Liver (tissue), 9 donors: Measurements from ENCODE around the gene PCDHA8. TPM values are rescaled to one million over a fixed set of nuclear protein-coding genes. Genes with fewer than 3 reads are reported as not detected.
"Not testable (repeated sequence)": the region's sequence is repeated elsewhere in the genome, so short reads cannot be mapped to it uniquely, and the experiment has no call there.

ENCODE experiments used
- DNase-seq: peaks from one replicate; pipeline ENCODE4 v3.0.0-alpha.2; 2017; ENCODE audit warnings: low spot score
- H3K27ac ChIP-seq, 2 donors: one replicate each; pipeline ENCODE4 v1.7.0; 2013; ENCODE audit warnings: inconsistent platforms in 2 of 2, low read length in 2 of 2, control low read depth in 1 of 2, low read depth in 1 of 2, mild to moderate bottlenecking in 1 of 2
- H3K27me3 ChIP-seq, 4 donors: one replicate each; pipeline versions ENCODE4 v1.6.1 to v1.7.0; 2013; ENCODE audit warnings: low read length in 3 of 4, inconsistent platforms in 1 of 4, mild to moderate bottlenecking in 1 of 4, moderate library complexity in 1 of 4; ENCODE audit not compliant: control insufficient read depth in 4 of 4, insufficient read depth in 4 of 4
- H3K36me3 ChIP-seq, 4 donors: one replicate each; pipeline versions ENCODE4 v1.6.1 to v1.7.0; 2013; ENCODE audit warnings: low read length in 3 of 4, mild to moderate bottlenecking in 3 of 4, low read depth in 1 of 4, moderate library complexity in 1 of 4; ENCODE audit not compliant: control insufficient read depth in 4 of 4, insufficient read depth in 3 of 4
- H3K4me1 ChIP-seq, 4 donors: one replicate each; pipeline versions ENCODE4 v1.6.1 to v1.7.0; 2013; ENCODE audit warnings: low read length in 3 of 4, mild to moderate bottlenecking in 3 of 4, moderate library complexity in 1 of 4; ENCODE audit not compliant: control insufficient read depth in 4 of 4, insufficient read depth in 4 of 4
- H3K4me3 ChIP-seq, 3 donors: one replicate each; pipeline versions ENCODE4 v1.6.1 to v1.7.0; 2013; ENCODE audit warnings: low read length in 3 of 3, control low read depth in 1 of 3, low read depth in 1 of 3, mild to moderate bottlenecking in 1 of 3
- H3K9ac ChIP-seq, 2 donors: one replicate each; pipeline ENCODE4 v1.7.0; 2013; ENCODE audit warnings: low read length in 2 of 2, mild to moderate bottlenecking in 2 of 2, moderate library complexity in 2 of 2, control low read depth in 1 of 2, low read depth in 1 of 2
- H3K9me3 ChIP-seq, 4 donors: one replicate each; pipeline versions ENCODE4 v1.6.1 to v1.7.0; 2013; ENCODE audit warnings: low read length in 3 of 4; ENCODE audit not compliant: control insufficient read depth in 4 of 4
- EGR1 ChIP-seq, 2 donors: IDR thresholded peaks; 2 replicates each; pipeline ENCODE4 v1.6.1; 2016 to 2018; ENCODE audit warnings: antibody characterized with exemption in 2 of 2, low read depth in 2 of 2
- FOXA1 ChIP-seq: IDR thresholded peaks from 2 replicates; pipeline ENCODE4 v1.6.1; 2016; ENCODE audit warnings: antibody characterized with exemption
- FOXA2 ChIP-seq: IDR thresholded peaks from 2 replicates; pipeline ENCODE4 v1.6.1; 2016; ENCODE audit warnings: antibody characterized with exemption
- GABPA ChIP-seq, 2 donors: IDR thresholded peaks in 1 of 2; conservative IDR thresholded peaks in 1 of 2; 2 replicates each; pipeline ENCODE4 v1.6.1; 2016; ENCODE audit warnings: antibody characterized with exemption in 2 of 2, mild to moderate bottlenecking in 1 of 2, moderate library complexity in 1 of 2
- HNF4A ChIP-seq, 2 donors: conservative IDR thresholded peaks; 2 replicates each; pipeline ENCODE4 v1.6.1; 2016; ENCODE audit warnings: antibody characterized with exemption in 2 of 2, mild to moderate bottlenecking in 2 of 2
- JUND ChIP-seq, 2 donors: IDR thresholded peaks; 2 replicates each; pipeline ENCODE4 v1.6.1; 2016; ENCODE audit warnings: antibody characterized with exemption in 2 of 2
- NR2F2 ChIP-seq: IDR thresholded peaks from 2 replicates; pipeline ENCODE4 v1.6.1; 2016; ENCODE audit warnings: antibody characterized with exemption
- RAD21 ChIP-seq, 2 donors: IDR thresholded peaks; 2 replicates each; pipeline ENCODE4 v1.6.1; 2016; ENCODE audit warnings: antibody characterized with exemption in 2 of 2, mild to moderate bottlenecking in 2 of 2
- RXRA ChIP-seq, 2 donors: IDR thresholded peaks; 2 replicates each; pipeline ENCODE4 v1.6.1; 2017 to 2018; ENCODE audit warnings: antibody characterized with exemption in 2 of 2, mild to moderate bottlenecking in 1 of 2
- SP1 ChIP-seq: IDR thresholded peaks from 2 replicates; pipeline ENCODE4 v1.6.1; 2018; ENCODE audit warnings: antibody characterized with exemption, mild to moderate bottlenecking
- TAF1 ChIP-seq: conservative IDR thresholded peaks from 2 replicates; pipeline ENCODE4 v1.6.1; 2016; ENCODE audit warnings: antibody characterized with exemption, mild to moderate bottlenecking
- YY1 ChIP-seq: IDR thresholded peaks from 2 replicates; pipeline ENCODE4 v1.6.1; 2016; ENCODE audit warnings: antibody characterized with exemption, mild to moderate bottlenecking
- WGBS: extraction: QIAGEN DNeasy Blood & Tissue Kit; methylation state at CpG from one replicate; pipeline ENCODE4 v1.1.7; 2013; 5-methylcytosine and 5-hydroxymethylcytosine counted together
- polyA plus RNA-seq, 2 donors: library from polyadenylated mRNA; stranded (reverse) in 1 of 2; unstranded in 1 of 2; fragments of 200-250 nt in 1 of 2; fragments of >200 nt in 1 of 2; fragmentation: Nextera tagmentation in 1 of 2; extraction: Ambion mirVana in 1 of 2; gene quantifications; one replicate each; pipeline versions ENCODE4 v1.2.1 to v1.2.3, GENCODE V29; 2013 to 2015
- total RNA-seq, 2 donors: library from RNA; depleted of rRNA; stranded (reverse); fragments of >200 nt; gene quantifications; one replicate each; pipeline ENCODE4 v1.2.3, GENCODE V29; 2014
- TF ChIP-seq, protein P1 (sequence below): fragments of 150-350 bp; IDR thresholded peaks from 2 replicates; pipeline ENCODE4 v1.5.1; 2017; ENCODE audit warnings: improper control_type of control experiment, low read depth, low read length; ENCODE audit not compliant: missing input control
- TF ChIP-seq, protein P2 (sequence below): IDR thresholded peaks from 2 replicates; pipeline ENCODE4 v1.6.1; 2016; ENCODE audit warnings: antibody characterized with exemption
- TF ChIP-seq, protein P3 (sequence below): IDR thresholded peaks from 2 replicates; pipeline ENCODE4 v1.6.1; 2016; ENCODE audit warnings: antibody characterized with exemption
- TF ChIP-seq, protein P4 (sequence below): IDR thresholded peaks from 2 replicates; pipeline ENCODE4 v1.6.1; 2016; ENCODE audit warnings: antibody characterized with exemption
- TF ChIP-seq, protein P5 (sequence below): IDR thresholded peaks from 2 replicates; pipeline ENCODE4 v1.6.1; 2016; ENCODE audit warnings: antibody characterized with exemption, mild to moderate bottlenecking
- donor health status: healthy.
- donor health status: healthy.
- donor health status: healthy.
- donor health status: healthy.
- donor health status: healthy.

Gene PCDHA8
- total and polyA plus RNA-seq, 4 donors = under 0.01 TPM; not detected in 3

DNA sequence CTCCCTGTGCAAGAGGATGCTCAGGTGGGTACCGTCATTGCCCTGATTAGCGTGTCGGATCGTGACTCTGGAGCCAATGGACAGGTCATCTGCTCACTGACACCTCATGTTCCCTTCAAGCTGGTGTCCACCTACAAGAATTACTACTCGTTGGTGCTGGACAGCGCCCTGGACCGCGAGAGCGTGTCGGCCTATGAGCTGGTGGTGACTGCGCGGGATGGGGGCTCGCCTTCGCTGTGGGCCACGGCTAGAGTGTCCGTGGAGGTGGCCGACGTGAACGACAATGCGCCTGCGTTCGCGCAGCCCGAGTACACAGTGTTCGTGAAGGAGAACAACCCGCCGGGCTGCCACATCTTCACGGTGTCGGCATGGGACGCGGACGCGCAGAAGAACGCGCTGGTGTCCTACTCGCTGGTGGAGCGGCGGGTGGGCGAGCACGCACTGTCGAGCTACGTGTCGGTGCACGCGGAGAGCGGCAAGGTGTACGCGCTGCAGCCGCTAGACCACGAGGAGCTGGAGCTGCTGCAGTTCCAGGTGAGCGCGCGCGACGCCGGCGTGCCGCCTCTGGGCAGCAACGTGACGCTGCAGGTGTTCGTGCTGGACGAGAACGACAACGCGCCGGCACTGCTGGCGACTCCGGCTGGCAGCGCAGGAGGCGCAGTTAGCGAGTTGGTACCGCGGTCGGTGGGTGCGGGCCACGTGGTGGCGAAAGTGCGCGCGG is 35.7 kb downstream of the PCDHA8 start:
- Histone ChIP-seq H3K9me3 (peaks cover 8 to 27% (median 16%) of the 10 kb centered on the region in 4 donors), H3K4me3 (peak overlapping the region in 2 of 3 donors; percentile 17 to 45)
- H3K4me1 ChIP-seq, H3K36me3 ChIP-seq, H3K27me3 ChIP-seq, DNase-seq, H3K9ac ChIP-seq, H3K27ac ChIP-seq: not testable (repeated sequence)
- 35% methylated on average over 80 of the region's 80 CpGs for WGBS

DNA sequence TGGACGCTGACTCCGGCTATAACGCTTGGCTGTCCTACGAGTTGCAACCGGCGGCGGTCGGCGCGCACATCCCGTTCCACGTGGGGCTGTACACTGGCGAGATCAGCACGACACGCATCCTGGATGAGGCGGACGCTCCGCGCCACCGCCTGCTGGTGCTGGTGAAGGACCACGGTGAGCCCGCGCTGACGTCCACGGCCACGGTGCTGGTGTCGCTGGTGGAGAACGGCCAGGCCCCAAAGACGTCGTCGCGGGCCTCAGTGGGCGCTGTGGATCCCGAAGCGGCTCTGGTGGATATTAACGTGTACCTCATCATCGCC is 36.2 kb downstream of the PCDHA8 start:
- H3K9me3 ChIP-seq = peaks cover 8 to 30% (median 17%) of the 10 kb centered on the region in 4 donors
- no peak for DNase-seq
- peaks cover 0 to 12% (median 3%) of the 10 kb centered on the region in 4 donors for H3K27me3 ChIP-seq
- H3K4me1 ChIP-seq = peaks cover 0 to 2% (median 0%) of the 10 kb centered on the region in 4 donors
- no peak overlapping the region for H3K9ac ChIP-seq
- peak overlapping the region in 1 of 3 donors; percentile 17 for H3K4me3 ChIP-seq
- H3K27ac ChIP-seq = no peak overlapping the region
- no peaks in the 10 kb centered on the region for H3K36me3 ChIP-seq
- 44% methylated on average over 37 of the region's 37 CpGs for WGBS
- TF ChIP-seq RXRA (IDR thresholded peaks at IDR 0.05) (no peak), GABPA (IDR thresholded peaks at IDR 0.05 in 1 of 2, conservative IDR thresholded peaks at IDR 0.05 in 1 of 2) (no peak), SP1 (no peak), HNF4A (conservative IDR thresholded peaks at IDR 0.05) (no peak), FOXA1 (no peak), RAD21 (IDR thresholded peaks at IDR 0.05) (no peak), TAF1 (no peak), YY1 (no peak), EGR1 (IDR thresholded peaks at IDR 0.05; ENCODE audit: low read depth in 2 of 2) (no peak), NR2F2 (no peak), JUND (IDR thresholded peaks at IDR 0.05) (no peak), FOXA2 (no peak)
- TF ChIP-seq, protein P1, sequence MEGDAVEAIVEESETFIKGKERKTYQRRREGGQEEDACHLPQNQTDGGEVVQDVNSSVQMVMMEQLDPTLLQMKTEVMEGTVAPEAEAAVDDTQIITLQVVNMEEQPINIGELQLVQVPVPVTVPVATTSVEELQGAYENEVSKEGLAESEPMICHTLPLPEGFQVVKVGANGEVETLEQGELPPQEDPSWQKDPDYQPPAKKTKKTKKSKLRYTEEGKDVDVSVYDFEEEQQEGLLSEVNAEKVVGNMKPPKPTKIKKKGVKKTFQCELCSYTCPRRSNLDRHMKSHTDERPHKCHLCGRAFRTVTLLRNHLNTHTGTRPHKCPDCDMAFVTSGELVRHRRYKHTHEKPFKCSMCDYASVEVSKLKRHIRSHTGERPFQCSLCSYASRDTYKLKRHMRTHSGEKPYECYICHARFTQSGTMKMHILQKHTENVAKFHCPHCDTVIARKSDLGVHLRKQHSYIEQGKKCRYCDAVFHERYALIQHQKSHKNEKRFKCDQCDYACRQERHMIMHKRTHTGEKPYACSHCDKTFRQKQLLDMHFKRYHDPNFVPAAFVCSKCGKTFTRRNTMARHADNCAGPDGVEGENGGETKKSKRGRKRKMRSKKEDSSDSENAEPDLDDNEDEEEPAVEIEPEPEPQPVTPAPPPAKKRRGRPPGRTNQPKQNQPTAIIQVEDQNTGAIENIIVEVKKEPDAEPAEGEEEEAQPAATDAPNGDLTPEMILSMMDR = no peak
- TF ChIP-seq, protein P2, sequence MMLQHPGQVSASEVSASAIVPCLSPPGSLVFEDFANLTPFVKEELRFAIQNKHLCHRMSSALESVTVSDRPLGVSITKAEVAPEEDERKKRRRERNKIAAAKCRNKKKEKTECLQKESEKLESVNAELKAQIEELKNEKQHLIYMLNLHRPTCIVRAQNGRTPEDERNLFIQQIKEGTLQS = no peak
- TF ChIP-seq, protein P3, sequence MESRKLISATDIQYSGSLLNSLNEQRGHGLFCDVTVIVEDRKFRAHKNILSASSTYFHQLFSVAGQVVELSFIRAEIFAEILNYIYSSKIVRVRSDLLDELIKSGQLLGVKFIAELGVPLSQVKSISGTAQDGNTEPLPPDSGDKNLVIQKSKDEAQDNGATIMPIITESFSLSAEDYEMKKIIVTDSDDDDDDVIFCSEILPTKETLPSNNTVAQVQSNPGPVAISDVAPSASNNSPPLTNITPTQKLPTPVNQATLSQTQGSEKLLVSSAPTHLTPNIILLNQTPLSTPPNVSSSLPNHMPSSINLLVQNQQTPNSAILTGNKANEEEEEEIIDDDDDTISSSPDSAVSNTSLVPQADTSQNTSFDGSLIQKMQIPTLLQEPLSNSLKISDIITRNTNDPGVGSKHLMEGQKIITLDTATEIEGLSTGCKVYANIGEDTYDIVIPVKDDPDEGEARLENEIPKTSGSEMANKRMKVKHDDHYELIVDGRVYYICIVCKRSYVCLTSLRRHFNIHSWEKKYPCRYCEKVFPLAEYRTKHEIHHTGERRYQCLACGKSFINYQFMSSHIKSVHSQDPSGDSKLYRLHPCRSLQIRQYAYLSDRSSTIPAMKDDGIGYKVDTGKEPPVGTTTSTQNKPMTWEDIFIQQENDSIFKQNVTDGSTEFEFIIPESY = no peak
- TF ChIP-seq, protein P4, sequence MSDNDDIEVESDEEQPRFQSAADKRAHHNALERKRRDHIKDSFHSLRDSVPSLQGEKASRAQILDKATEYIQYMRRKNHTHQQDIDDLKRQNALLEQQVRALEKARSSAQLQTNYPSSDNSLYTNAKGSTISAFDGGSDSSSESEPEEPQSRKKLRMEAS = no peak
- TF ChIP-seq, protein P5, sequence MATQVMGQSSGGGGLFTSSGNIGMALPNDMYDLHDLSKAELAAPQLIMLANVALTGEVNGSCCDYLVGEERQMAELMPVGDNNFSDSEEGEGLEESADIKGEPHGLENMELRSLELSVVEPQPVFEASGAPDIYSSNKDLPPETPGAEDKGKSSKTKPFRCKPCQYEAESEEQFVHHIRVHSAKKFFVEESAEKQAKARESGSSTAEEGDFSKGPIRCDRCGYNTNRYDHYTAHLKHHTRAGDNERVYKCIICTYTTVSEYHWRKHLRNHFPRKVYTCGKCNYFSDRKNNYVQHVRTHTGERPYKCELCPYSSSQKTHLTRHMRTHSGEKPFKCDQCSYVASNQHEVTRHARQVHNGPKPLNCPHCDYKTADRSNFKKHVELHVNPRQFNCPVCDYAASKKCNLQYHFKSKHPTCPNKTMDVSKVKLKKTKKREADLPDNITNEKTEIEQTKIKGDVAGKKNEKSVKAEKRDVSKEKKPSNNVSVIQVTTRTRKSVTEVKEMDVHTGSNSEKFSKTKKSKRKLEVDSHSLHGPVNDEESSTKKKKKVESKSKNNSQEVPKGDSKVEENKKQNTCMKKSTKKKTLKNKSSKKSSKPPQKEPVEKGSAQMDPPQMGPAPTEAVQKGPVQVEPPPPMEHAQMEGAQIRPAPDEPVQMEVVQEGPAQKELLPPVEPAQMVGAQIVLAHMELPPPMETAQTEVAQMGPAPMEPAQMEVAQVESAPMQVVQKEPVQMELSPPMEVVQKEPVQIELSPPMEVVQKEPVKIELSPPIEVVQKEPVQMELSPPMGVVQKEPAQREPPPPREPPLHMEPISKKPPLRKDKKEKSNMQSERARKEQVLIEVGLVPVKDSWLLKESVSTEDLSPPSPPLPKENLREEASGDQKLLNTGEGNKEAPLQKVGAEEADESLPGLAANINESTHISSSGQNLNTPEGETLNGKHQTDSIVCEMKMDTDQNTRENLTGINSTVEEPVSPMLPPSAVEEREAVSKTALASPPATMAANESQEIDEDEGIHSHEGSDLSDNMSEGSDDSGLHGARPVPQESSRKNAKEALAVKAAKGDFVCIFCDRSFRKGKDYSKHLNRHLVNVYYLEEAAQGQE = no peak
